ENCODE results near the gene RHEBL1. TPM values are rescaled to one million over a fixed set of nuclear protein-coding genes. Genes with fewer than 3 reads are reported as not detected.
A peak's percentile ranks its signal among the peaks of the same experiment; 100 is the strongest.

RHEBL1 gene
- total RNA-seq, 1 donor from 2014 or later = 3.2 TPM

- no peak for TF ChIP-seq CTCF (IDR thresholded peaks at IDR 0.05; ENCODE audit: unreplicated experiment)
- peak overlapping the region; percentile 13 for H3K27ac Mint-ChIP-seq (ENCODE audit: unreplicated experiment)
- peak overlapping the region; percentile 86 for H3K4me3 Mint-ChIP-seq (ENCODE audit: unreplicated experiment)
- DNase-seq (ENCODE audit: low spot score) = peak; percentile 74
- no peaks in the 10 kb centered on the region for H3K9me3 Mint-ChIP-seq (ENCODE audit: unreplicated experiment)
- peaks cover 26% of the 10 kb centered on the region for H3K27me3 Mint-ChIP-seq (ENCODE audit: unreplicated experiment)
- H3K4me1 Mint-ChIP-seq (ENCODE audit: unreplicated experiment) = peaks cover 44% of the 10 kb centered on the region
- peaks cover 2% of the 10 kb centered on the region for H3K36me3 Mint-ChIP-seq (ENCODE audit: low read depth, unreplicated experiment)
Observed at GRCh38 chr12:49089821-49090773, 20.3 kb upstream of the RHEBL1 start.

- DNase-seq (ENCODE audit: low spot score) = no peak
- Mint-ChIP-seq H3K27ac (ENCODE audit: unreplicated experiment) (no peak overlapping the region), H3K36me3 (ENCODE audit: low read depth, unreplicated experiment) (no peaks in the 10 kb centered on the region), H3K9me3 (ENCODE audit: unreplicated experiment) (no peaks in the 10 kb centered on the region), H3K27me3 (ENCODE audit: unreplicated experiment) (peaks cover 22% of the 10 kb centered on the region), H3K4me3 (ENCODE audit: unreplicated experiment) (no peak overlapping the region), H3K4me1 (ENCODE audit: unreplicated experiment) (peaks cover 39% of the 10 kb centered on the region)
- no peak for TF ChIP-seq CTCF (IDR thresholded peaks at IDR 0.05; ENCODE audit: unreplicated experiment)
Observed at GRCh38 chr12:49088932-49089330, 19.2 kb upstream of the RHEBL1 start.

GRCh38 chr12:49088150-49088931, 18.6 kb upstream of the RHEBL1 start:
- Mint-ChIP-seq H3K27me3 (ENCODE audit: unreplicated experiment) (peaks cover 19% of the 10 kb centered on the region), H3K36me3 (ENCODE audit: low read depth, unreplicated experiment) (no peaks in the 10 kb centered on the region), H3K4me3 (ENCODE audit: unreplicated experiment) (peak overlapping the region; percentile 32), H3K4me1 (ENCODE audit: unreplicated experiment) (peaks cover 33% of the 10 kb centered on the region), H3K27ac (ENCODE audit: unreplicated experiment) (no peak overlapping the region), H3K9me3 (ENCODE audit: unreplicated experiment) (no peaks in the 10 kb centered on the region)
- peak; percentile 74 for TF ChIP-seq CTCF (IDR thresholded peaks at IDR 0.05; ENCODE audit: unreplicated experiment)
- peak; percentile 75 for DNase-seq (ENCODE audit: low spot score)

- Mint-ChIP-seq H3K4me1 (ENCODE audit: unreplicated experiment) (peaks cover 18% of the 10 kb centered on the region), H3K36me3 (ENCODE audit: low read depth, unreplicated experiment) (no peaks in the 10 kb centered on the region), H3K27me3 (ENCODE audit: unreplicated experiment) (peaks cover 14% of the 10 kb centered on the region), H3K9me3 (ENCODE audit: unreplicated experiment) (no peaks in the 10 kb centered on the region), H3K27ac (ENCODE audit: unreplicated experiment) (no peak overlapping the region), H3K4me3 (ENCODE audit: unreplicated experiment) (no peak overlapping the region)
- no peak for TF ChIP-seq CTCF (IDR thresholded peaks at IDR 0.05; ENCODE audit: unreplicated experiment)
- DNase-seq (ENCODE audit: low spot score) = no peak
Observed at GRCh38 chr12:49086116-49086515, 16.3 kb upstream of the RHEBL1 start.

Measured in endothelial cell (in vitro differentiated cells).